Fibroblast of mammary gland (primary cell): ENCODE data around the gene CRK.
A peak's percentile ranks its signal among the peaks of the same experiment; 100 is the strongest.
"Not testable (repeated sequence)": the region's sequence is repeated elsewhere in the genome, so short reads cannot be mapped to it uniquely, and the experiment has no call there.

ENCODE experiments used
- DNase-seq: peaks from one replicate; pipeline ENCODE4 v3.0.0-alpha.2; 2010; ENCODE audit warnings: low read depth
- H3K4me3 ChIP-seq: 2 replicates; pipeline ENCODE4 v1.5.1; 2011; ENCODE audit warnings: low read depth, mild to moderate bottlenecking, low read length, moderate library complexity; ENCODE audit not compliant: control insufficient read depth
- TF ChIP-seq, protein P1 (sequence below): conservative IDR thresholded peaks from 2 replicates; pipeline ENCODE4 v1.5.1; 2011; ENCODE audit warnings: low read depth, low read length, inconsistent platforms; ENCODE audit not compliant: control insufficient read depth, insufficient read depth

CRK gene

GRCh38 chr17:1464186-1464585 is 8.2 kb upstream of the CRK start:
- TF ChIP-seq, protein P1, sequence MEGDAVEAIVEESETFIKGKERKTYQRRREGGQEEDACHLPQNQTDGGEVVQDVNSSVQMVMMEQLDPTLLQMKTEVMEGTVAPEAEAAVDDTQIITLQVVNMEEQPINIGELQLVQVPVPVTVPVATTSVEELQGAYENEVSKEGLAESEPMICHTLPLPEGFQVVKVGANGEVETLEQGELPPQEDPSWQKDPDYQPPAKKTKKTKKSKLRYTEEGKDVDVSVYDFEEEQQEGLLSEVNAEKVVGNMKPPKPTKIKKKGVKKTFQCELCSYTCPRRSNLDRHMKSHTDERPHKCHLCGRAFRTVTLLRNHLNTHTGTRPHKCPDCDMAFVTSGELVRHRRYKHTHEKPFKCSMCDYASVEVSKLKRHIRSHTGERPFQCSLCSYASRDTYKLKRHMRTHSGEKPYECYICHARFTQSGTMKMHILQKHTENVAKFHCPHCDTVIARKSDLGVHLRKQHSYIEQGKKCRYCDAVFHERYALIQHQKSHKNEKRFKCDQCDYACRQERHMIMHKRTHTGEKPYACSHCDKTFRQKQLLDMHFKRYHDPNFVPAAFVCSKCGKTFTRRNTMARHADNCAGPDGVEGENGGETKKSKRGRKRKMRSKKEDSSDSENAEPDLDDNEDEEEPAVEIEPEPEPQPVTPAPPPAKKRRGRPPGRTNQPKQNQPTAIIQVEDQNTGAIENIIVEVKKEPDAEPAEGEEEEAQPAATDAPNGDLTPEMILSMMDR = no peak
- H3K4me3 ChIP-seq = no peak overlapping the region
- DNase-seq = no peak

GRCh38 chr17:1462164-1463112 is 6.4 kb upstream of the CRK start:
- H3K4me3 ChIP-seq = no peak overlapping the region
- TF ChIP-seq, protein P1 = no peak
- DNase-seq = peak; percentile 16

- TF ChIP-seq, protein P1 = no peak
- DNase-seq = no peak
- H3K4me3 ChIP-seq = no peak overlapping the region
Observed at GRCh38 chr17:1461198-1461944, 5.3 kb upstream of the CRK start.

DNA sequence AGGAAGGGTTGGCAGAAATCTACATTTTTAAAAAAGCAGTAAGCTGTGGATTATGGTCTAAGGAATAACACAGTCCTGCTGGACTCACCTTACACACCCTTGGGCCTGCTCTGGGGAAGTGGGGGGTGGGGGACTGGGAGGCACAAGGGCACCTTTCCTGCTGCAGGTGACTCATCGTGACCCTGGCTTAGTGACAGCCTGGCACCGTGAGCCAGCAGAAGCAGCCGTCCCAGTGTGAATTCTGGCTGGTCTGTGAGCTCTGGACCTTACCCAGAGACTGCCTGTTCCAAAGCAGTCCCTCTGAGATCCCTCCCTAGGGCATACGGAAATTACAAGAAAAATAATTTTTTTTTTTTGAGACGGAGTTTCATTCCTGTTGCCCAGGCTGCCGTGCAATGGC is 4.2 kb upstream of the CRK start:
- peak; percentile 21 for DNase-seq
- TF ChIP-seq, protein P1 = no peak
- H3K4me3 ChIP-seq = no peak overlapping the region

DNA sequence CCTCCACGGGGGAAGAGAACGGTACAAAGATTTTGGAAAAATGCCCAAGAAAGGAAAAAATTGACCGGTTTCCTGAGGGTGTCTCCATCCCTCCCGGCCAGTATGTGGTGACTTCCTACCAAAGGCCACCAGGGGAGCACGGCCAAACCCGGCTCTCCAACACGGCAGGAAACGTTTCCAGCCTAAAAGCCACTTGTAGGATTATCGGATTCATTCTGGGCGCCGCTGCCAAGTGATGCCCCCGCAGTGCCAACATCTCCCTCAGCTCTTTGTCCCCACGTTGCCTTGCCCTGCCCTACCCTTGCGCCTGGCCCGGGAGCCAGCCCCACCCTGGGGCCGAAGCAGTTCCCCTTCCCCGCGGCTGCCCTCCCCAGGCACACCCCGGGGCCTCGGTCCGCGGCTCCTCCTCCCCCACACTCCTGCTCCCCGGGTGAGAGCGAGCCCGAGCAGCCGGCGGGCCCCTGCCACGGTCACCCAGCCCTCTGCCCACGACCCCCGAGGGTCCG is 688 bp downstream of the CRK start:
- DNase-seq = peak; percentile 72
- TF ChIP-seq, protein P1 = peak; percentile 68
- peak overlapping the region; percentile 88 for H3K4me3 ChIP-seq

- peak overlapping the region; percentile 88 for H3K4me3 ChIP-seq
- TF ChIP-seq, protein P1 = no peak
- peak; percentile 34 for DNase-seq
Observed at GRCh38 chr17:1454541-1454940, 1.5 kb downstream of the CRK start.

GRCh38 chr17:1453694-1454093 is 2.3 kb downstream of the CRK start:
- not testable (repeated sequence) for DNase-seq

More at GRCh38 chr17:1453694-1454093, 2.3 kb downstream of the CRK start:
- not testable (repeated sequence) for H3K4me3 ChIP-seq
